ENCODE measurements around the gene TRIM9. TPM values are rescaled to one million over a fixed set of nuclear protein-coding genes. Genes with fewer than 3 reads are reported as not detected.
"Not testable (repeated sequence)": the region's sequence is repeated elsewhere in the genome, so short reads cannot be mapped to it uniquely, and the experiment has no call there.

Gene TRIM9
- total RNA-seq, 1 experiment from 2014 or later = 0.63 TPM

GRCh38 chr14:50944647-50945413 is 150.1 kb downstream of the TRIM9 start:
- DNase-seq = no peak
- Histone ChIP-seq H3K36me3 (ENCODE audit: insufficient read depth, low read length) (no peaks in the 10 kb centered on the region), H3K9me3 (ENCODE audit: low read length) (no peaks in the 10 kb centered on the region), H3K27ac (ENCODE audit: low read length) (no peak overlapping the region), H3K79me2 (ENCODE audit: low read length) (no peaks in the 10 kb centered on the region), H3K9me2 (replicated peaks; ENCODE audit: insufficient read depth, low read length) (no peaks in the 10 kb centered on the region), H3K9ac (ENCODE audit: low read length) (no peak overlapping the region), H2AFZ (ENCODE audit: low read length) (no peak overlapping the region), H3K27me3 (ENCODE audit: low read length) (no peaks in the 10 kb centered on the region; the same call in 1 of the 2 replicates), H4K20me1 (ENCODE audit: insufficient read depth, low read depth, low read length) (no peaks in the 10 kb centered on the region), H3K4me3 (ENCODE audit: low read length) (no peak overlapping the region), H3K4me1 (ENCODE audit: low read length) (no peaks in the 10 kb centered on the region), H3K4me2 (ENCODE audit: low read depth, low read length, poor library complexity, severe bottlenecking) (no peak overlapping the region)

DNA sequence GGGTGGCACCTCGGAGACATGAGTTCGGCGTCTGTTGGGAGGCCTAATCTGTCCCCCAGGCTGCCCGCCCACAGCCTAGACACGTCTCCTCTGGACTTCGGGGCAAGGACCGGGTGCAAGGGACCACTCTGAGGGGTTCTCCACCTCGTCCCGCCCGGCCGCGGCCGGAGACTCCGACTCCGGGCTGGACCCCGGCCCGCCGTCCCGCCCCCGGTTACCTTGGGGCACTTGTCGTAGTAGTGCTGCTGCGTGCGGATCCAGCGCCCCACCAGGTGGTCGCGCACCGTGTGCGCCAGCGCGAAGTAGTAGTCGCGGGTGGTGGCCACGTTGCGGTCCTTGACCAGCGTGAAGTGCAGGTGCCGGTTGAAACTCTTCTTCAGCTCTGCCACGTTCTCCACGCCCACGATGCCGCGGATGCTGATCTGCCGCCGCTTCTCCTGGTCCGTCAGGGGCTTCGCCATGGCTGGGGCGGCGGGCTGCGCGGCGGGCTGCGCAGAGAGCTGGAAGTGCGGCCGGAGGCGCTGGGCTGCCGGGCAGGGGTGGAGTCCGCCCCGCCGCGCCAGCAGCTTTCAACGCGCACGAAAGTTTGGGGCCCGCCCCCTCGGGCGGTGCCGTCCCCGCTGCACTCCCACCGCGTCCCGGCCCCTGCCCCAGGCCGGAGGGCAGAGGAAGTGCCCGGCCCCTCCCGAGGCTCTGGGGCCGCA is 150.8 kb downstream of the TRIM9 start, which contains the start of gene PYGL:
Gene PYGL (minus strand): TSS at position 541 of the 704 bp plus-strand sequence. CDS start 80 bp downstream, at position 461.
- no peak for DNase-seq
- H4K20me1 ChIP-seq (ENCODE audit: insufficient read depth, low read depth, low read length) = no peaks in the 10 kb centered on the region
- H3K9ac ChIP-seq (ENCODE audit: low read length) = no peak within 1 kb of the TSS
- H3K79me2 ChIP-seq (ENCODE audit: low read length) = no peaks in the 10 kb centered on the region
- no peaks in the 10 kb centered on the region for H3K9me3 ChIP-seq (ENCODE audit: low read length)
- H3K27me3 ChIP-seq (ENCODE audit: low read length) = no peaks in the 10 kb centered on the region; the same call in 1 of the 2 replicates
- H3K36me3 ChIP-seq (ENCODE audit: insufficient read depth, low read length) = no peaks in the 10 kb centered on the region
- no peak within 1 kb of the TSS for H3K27ac ChIP-seq (ENCODE audit: low read length)
- H2AFZ ChIP-seq (ENCODE audit: low read length) = no peak within 1 kb of the TSS
- H3K4me1 ChIP-seq (ENCODE audit: low read length) = no peaks in the 10 kb centered on the region
- H3K4me3 ChIP-seq (ENCODE audit: low read length) = no peak within 1 kb of the TSS
- H3K4me2 ChIP-seq (ENCODE audit: low read depth, low read length, poor library complexity, severe bottlenecking) = no peak within 1 kb of the TSS
- no peaks in the 10 kb centered on the region for H3K9me2 ChIP-seq (replicated peaks; ENCODE audit: insufficient read depth, low read length)

GRCh38 chr14:50943261-50943942 is 151.5 kb downstream of the TRIM9 start:
- Histone ChIP-seq H3K4me2 (ENCODE audit: low read depth, low read length, poor library complexity, severe bottlenecking) (no peak overlapping the region), H3K27me3 (ENCODE audit: low read length) (no peaks in the 10 kb centered on the region; the same call in 1 of the 2 replicates), H3K27ac (ENCODE audit: low read length) (no peak overlapping the region), H2AFZ (ENCODE audit: low read length) (no peak overlapping the region), H3K4me1 (ENCODE audit: low read length) (no peaks in the 10 kb centered on the region), H3K9me2 (replicated peaks; ENCODE audit: insufficient read depth, low read length) (no peaks in the 10 kb centered on the region), H4K20me1 (ENCODE audit: insufficient read depth, low read depth, low read length) (no peaks in the 10 kb centered on the region), H3K36me3 (ENCODE audit: insufficient read depth, low read length) (no peaks in the 10 kb centered on the region), H3K4me3 (ENCODE audit: low read length) (no peak overlapping the region), H3K9ac (ENCODE audit: low read length) (no peak overlapping the region), H3K79me2 (ENCODE audit: low read length) (no peaks in the 10 kb centered on the region), H3K9me3 (ENCODE audit: low read length) (no peaks in the 10 kb centered on the region)
- no peak for DNase-seq

- not testable (repeated sequence) for H3K9ac ChIP-seq (ENCODE audit: low read length); H3K79me2 ChIP-seq (ENCODE audit: low read length); H3K4me2 ChIP-seq (ENCODE audit: low read depth, low read length, poor library complexity, severe bottlenecking); H2AFZ ChIP-seq (ENCODE audit: low read length); H3K4me1 ChIP-seq (ENCODE audit: low read length); H3K9me2 ChIP-seq (replicated peaks; ENCODE audit: insufficient read depth, low read length); H3K36me3 ChIP-seq (ENCODE audit: insufficient read depth, low read length); H4K20me1 ChIP-seq (ENCODE audit: insufficient read depth, low read depth, low read length); H3K27me3 ChIP-seq (ENCODE audit: low read length); H3K27ac ChIP-seq (ENCODE audit: low read length); H3K4me3 ChIP-seq (ENCODE audit: low read length); H3K9me3 ChIP-seq (ENCODE audit: low read length); DNase-seq
These were observed 153.3 kb downstream of the TRIM9 start for GRCh38 chr14:50941638-50942037.

DNA sequence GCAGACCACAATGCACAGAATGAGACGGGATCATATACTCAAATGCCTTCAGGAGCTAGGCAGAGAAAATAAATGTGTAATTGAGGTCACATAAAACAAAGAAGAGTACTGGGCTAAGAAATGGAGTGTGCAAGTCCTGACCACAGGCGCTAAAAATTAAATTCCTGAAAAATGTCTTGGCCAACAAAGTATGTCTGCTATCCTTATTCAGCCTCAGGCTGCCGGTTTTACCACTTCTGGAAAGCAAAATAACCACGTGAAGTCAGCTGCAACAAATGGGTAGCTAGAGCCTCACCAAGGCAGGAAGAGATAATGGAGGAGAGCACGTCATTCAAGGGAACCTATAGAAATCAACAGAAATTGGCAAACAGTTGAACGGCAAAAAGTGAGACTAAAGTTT is 153.8 kb downstream of the TRIM9 start:
- no peak for DNase-seq
- H3K9ac ChIP-seq (ENCODE audit: low read length) = no peak overlapping the region
- no peaks in the 10 kb centered on the region for H4K20me1 ChIP-seq (ENCODE audit: insufficient read depth, low read depth, low read length)
- no peaks in the 10 kb centered on the region for H3K9me2 ChIP-seq (replicated peaks; ENCODE audit: insufficient read depth, low read length)
- H2AFZ ChIP-seq (ENCODE audit: low read length) = no peak overlapping the region
- no peaks in the 10 kb centered on the region; the same call in 1 of the 2 replicates for H3K27me3 ChIP-seq (ENCODE audit: low read length)
- no peak overlapping the region for H3K4me2 ChIP-seq (ENCODE audit: low read depth, low read length, poor library complexity, severe bottlenecking)
- no peaks in the 10 kb centered on the region for H3K79me2 ChIP-seq (ENCODE audit: low read length)
- H3K36me3 ChIP-seq (ENCODE audit: insufficient read depth, low read length) = no peaks in the 10 kb centered on the region
- H3K27ac ChIP-seq (ENCODE audit: low read length) = no peak overlapping the region
- no peak overlapping the region for H3K4me3 ChIP-seq (ENCODE audit: low read length)
- H3K9me3 ChIP-seq (ENCODE audit: low read length) = no peaks in the 10 kb centered on the region
- H3K4me1 ChIP-seq (ENCODE audit: low read length) = no peaks in the 10 kb centered on the region

DNA sequence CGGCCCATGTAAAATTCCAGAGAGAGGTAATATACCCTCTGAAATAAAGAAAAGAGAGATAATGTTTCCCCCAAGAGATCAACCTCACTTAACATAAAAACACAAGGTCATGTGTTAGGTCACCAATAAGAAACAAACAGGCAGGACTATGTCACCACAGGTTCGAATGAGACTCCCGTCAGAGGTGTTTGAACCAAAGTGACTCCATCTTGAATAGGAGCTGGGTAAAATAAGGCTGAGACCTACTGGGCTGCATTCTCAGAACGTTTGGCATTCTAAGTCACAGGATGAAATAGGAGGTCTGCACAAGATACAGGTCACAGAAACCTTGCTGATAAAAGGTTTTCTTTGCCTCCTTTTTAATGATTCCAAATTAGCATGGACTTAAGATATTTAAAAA is 157.1 kb downstream of the TRIM9 start:
- Histone ChIP-seq H4K20me1 (ENCODE audit: insufficient read depth, low read depth, low read length) (no peaks in the 10 kb centered on the region), H3K36me3 (ENCODE audit: insufficient read depth, low read length) (no peaks in the 10 kb centered on the region), H3K79me2 (ENCODE audit: low read length) (no peaks in the 10 kb centered on the region), H3K9me2 (replicated peaks; ENCODE audit: insufficient read depth, low read length) (no peaks in the 10 kb centered on the region), H3K9me3 (ENCODE audit: low read length) (no peaks in the 10 kb centered on the region), H3K9ac (ENCODE audit: low read length) (no peak overlapping the region), H3K4me1 (ENCODE audit: low read length) (no peaks in the 10 kb centered on the region), H3K4me2 (ENCODE audit: low read depth, low read length, poor library complexity, severe bottlenecking) (no peak overlapping the region), H3K27ac (ENCODE audit: low read length) (no peak overlapping the region), H3K27me3 (ENCODE audit: low read length) (no peaks in the 10 kb centered on the region; the same call in 1 of the 2 replicates), H3K4me3 (ENCODE audit: low read length) (no peak overlapping the region), H2AFZ (ENCODE audit: low read length) (no peak overlapping the region)
- no peak for DNase-seq

DNA sequence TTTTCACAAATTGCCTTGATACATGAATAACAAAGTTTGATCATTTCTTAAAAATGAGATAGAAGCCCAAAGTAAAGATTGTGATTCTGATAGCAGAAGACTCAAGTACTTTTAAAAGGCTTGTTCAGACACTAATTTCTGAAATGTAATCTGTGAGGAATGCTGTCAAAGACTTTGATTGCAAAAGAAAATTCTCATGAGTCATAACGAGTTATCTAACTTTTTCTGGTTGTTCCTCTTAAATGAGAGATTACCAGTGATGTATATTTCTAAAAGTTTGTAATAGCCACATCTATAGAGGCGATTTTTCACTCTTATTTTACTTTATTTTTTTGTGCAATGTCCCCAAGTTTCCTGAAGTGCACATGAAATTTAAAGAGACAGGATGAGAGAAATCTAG is 157.6 kb downstream of the TRIM9 start:
- Histone ChIP-seq H3K36me3 (ENCODE audit: insufficient read depth, low read length) (no peaks in the 10 kb centered on the region), H3K27me3 (ENCODE audit: low read length) (no peaks in the 10 kb centered on the region; the same call in 1 of the 2 replicates), H4K20me1 (ENCODE audit: insufficient read depth, low read depth, low read length) (no peaks in the 10 kb centered on the region), H3K27ac (ENCODE audit: low read length) (no peak overlapping the region), H3K79me2 (ENCODE audit: low read length) (no peaks in the 10 kb centered on the region), H3K4me2 (ENCODE audit: low read depth, low read length, poor library complexity, severe bottlenecking) (no peak overlapping the region), H3K9me2 (replicated peaks; ENCODE audit: insufficient read depth, low read length) (no peaks in the 10 kb centered on the region), H3K9me3 (ENCODE audit: low read length) (no peaks in the 10 kb centered on the region), H3K4me3 (ENCODE audit: low read length) (no peak overlapping the region), H3K4me1 (ENCODE audit: low read length) (no peaks in the 10 kb centered on the region), H3K9ac (ENCODE audit: low read length) (no peak overlapping the region), H2AFZ (ENCODE audit: low read length) (no peak overlapping the region)
- no peak for DNase-seq

GRCh38 chr14:50936882-50937281 is 158.0 kb downstream of the TRIM9 start:
- Histone ChIP-seq H3K9me3 (ENCODE audit: low read length) (no peaks in the 10 kb centered on the region), H2AFZ (ENCODE audit: low read length) (no peak overlapping the region)

More at GRCh38 chr14:50936882-50937281, 158.0 kb downstream of the TRIM9 start:
- no peaks in the 10 kb centered on the region for H3K36me3 ChIP-seq (ENCODE audit: insufficient read depth, low read length)
- H3K4me1 ChIP-seq (ENCODE audit: low read length) = no peaks in the 10 kb centered on the region
- H3K27ac ChIP-seq (ENCODE audit: low read length) = no peak overlapping the region
- no peaks in the 10 kb centered on the region for H4K20me1 ChIP-seq (ENCODE audit: insufficient read depth, low read depth, low read length)
- no peak overlapping the region for H3K4me2 ChIP-seq (ENCODE audit: low read depth, low read length, poor library complexity, severe bottlenecking)
- no peak overlapping the region for H3K9ac ChIP-seq (ENCODE audit: low read length)
- no peaks in the 10 kb centered on the region for H3K79me2 ChIP-seq (ENCODE audit: low read length)
- no peaks in the 10 kb centered on the region for H3K9me2 ChIP-seq (replicated peaks; ENCODE audit: insufficient read depth, low read length)
- no peak overlapping the region for H3K4me3 ChIP-seq (ENCODE audit: low read length)
- no peak for DNase-seq
- no peaks in the 10 kb centered on the region; the same call in 1 of the 2 replicates for H3K27me3 ChIP-seq (ENCODE audit: low read length)

All from Karpas-422 (cell line).